ENCODE results near the gene CTNNBIP1.

CTNNBIP1 gene

GRCh38 chr1:9905010-9905409 is 5.1 kb downstream of the CTNNBIP1 start:
- H3K4me3 ChIP-seq (ENCODE audit: low read depth, low read length): no peak overlapping the region

- H3K4me3 ChIP-seq (ENCODE audit: low read depth, low read length): no peak overlapping the region
These were observed 5.5 kb downstream of the CTNNBIP1 start for GRCh38 chr1:9904596-9904995.

GRCh38 chr1:9903801-9904527 is 6.1 kb downstream of the CTNNBIP1 start:
- no peak overlapping the region for H3K4me3 ChIP-seq (ENCODE audit: low read depth, low read length)

- H3K4me3 ChIP-seq (ENCODE audit: low read depth, low read length): no peak overlapping the region
These were observed 8.0 kb downstream of the CTNNBIP1 start for GRCh38 chr1:9902060-9902452.

GRCh38 chr1:9901148-9902059 is 8.7 kb downstream of the CTNNBIP1 start:
- H3K4me3 ChIP-seq (ENCODE audit: low read depth, low read length): no peak overlapping the region

GRCh38 chr1:9900142-9901043 is 9.7 kb downstream of the CTNNBIP1 start:
- H3K4me3 ChIP-seq (ENCODE audit: low read depth, low read length): no peak overlapping the region

DNA sequence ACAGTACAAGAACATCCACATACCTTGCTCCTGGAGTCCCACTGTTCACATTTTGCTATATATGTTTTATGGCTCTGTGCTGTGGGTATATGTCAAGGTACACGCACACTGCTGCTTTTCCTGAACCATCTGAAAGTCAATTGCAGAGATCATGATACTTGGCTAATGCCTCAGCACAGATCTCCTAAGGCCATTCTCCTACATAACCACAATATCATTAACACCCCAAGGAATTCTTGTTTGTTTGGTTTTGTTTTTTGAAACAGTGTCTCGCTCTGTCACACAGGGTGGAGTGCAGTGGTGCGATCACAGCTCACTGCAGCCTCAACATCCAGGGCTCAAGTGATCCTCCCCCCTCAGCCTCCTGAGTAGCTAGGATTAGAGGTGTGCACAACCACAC is 16.0 kb downstream of the CTNNBIP1 start:
- no peak overlapping the region for H3K4me3 ChIP-seq (ENCODE audit: low read depth, low read length)

- H3K4me3 ChIP-seq (ENCODE audit: low read depth, low read length): no peak overlapping the region
These were observed 17.2 kb downstream of the CTNNBIP1 start for GRCh38 chr1:9892563-9893528.

DNA sequence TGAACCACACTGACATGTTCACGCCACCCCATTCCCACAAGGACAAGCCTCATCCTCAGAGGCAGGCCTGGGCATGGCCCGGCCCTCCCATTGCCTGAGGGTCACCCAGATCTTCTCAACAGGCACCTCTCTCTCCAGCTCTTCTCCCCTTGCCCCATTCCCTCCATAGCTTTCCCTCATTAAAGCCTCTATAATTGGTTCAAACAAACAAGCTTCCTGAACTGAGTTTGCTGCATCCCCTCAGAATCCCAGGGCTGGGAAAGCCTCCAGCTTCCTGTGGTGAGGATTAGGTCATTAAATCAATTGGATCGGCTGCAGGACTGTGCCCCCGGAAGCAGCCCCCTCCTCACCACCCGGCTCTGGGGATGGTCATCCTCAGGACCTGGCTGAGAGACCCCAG is 18.9 kb downstream of the CTNNBIP1 start:
- no peak overlapping the region for H3K4me3 ChIP-seq (ENCODE audit: low read depth, low read length)

DNA sequence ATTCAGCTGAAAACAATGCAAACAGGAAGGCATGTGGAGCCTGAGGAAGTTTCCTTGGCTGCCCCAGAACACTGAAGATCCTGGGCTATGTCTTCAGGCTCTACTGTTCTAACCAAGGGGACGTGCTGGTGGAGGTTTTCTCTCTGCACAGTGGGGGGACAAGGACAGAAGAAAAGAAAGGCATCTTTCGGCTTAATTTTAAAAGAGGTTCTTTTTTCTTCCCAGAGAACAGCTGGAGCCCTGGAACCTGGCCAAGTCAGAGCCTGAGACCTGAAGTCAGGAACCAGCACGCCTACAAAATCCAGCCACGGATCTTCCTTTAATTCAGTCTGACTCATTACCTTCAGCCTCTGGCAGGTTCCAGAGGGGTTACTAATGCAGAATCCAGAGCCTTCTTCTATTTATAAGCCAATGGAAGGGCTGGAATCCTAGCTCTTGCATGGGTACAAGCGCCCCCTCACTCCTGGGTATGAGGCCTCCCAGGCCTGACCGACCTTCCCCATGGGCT is 19.8 kb downstream of the CTNNBIP1 start:
- H3K4me3 ChIP-seq (ENCODE audit: low read depth, low read length): no peak overlapping the region

DNA sequence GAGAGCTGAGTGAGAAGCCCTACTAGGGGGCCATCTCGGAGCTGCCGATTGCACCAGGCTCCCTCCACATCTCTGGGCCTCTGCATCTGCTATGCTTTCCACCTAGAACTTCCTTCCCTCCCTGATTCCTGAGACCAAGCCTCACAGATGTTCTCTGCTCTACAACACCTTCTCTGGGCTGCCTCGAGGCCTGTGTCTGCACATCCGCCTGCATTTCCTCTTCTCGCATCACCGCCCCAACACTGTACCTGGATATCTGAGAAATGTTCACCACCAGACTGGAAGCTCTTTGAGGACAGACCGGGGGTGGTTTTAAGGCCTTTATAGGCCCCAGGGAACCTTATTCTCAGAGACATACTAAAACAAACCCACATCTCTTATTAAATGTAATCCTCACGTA is 20.7 kb downstream of the CTNNBIP1 start:
- H3K4me3 ChIP-seq (ENCODE audit: low read depth, low read length): no peak overlapping the region

GRCh38 chr1:9888886-9889285 is 21.2 kb downstream of the CTNNBIP1 start:
- no peak overlapping the region for H3K4me3 ChIP-seq (ENCODE audit: low read depth, low read length)

DNA sequence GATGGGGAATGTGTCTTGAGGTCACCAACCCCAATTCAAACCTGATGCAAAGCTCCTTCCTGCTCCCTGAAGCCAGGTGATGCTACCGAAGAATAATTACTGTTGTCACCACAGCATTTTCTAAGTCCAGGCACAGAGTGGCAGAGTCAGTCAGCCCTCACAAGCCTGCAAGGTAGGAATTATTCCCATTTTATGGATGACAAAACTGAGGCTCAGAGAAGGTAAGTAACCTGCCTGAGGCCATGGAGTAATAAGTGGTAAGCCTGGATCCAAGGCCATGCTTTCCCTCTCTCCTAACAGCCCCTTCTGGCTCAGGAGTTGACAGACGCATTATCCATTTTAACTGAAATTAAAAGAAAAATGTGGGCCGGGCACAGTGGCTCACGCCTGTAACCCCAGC is 23.0 kb downstream of the CTNNBIP1 start:
- no peak overlapping the region for H3K4me3 ChIP-seq (ENCODE audit: low read depth, low read length)

GRCh38 chr1:9886092-9886742 is 23.9 kb downstream of the CTNNBIP1 start:
- H3K4me3 ChIP-seq (ENCODE audit: low read depth, low read length): no peak overlapping the region

DNA sequence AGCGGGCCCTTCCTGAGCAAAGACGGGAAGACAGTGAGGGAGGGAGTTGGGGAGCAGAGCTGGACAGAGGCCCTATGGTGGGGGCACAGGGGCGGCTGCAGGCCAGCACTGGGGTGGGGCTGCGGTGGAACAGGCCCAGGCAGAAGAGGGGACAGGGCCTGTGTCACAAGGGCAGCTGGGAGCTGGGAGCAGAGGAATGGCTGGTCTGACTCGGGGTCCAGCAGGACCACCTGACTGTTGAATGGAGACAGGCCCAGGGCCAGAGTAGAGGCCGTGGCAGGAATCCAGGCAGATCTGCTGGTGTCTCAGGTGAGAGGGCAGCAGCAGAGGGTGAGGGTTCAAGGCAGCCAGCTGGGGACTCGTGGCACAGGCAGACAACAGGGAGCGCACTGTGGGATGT is 25.3 kb downstream of the CTNNBIP1 start:
- no peak overlapping the region for H3K4me3 ChIP-seq (ENCODE audit: low read depth, low read length)

- no peak overlapping the region for H3K4me3 ChIP-seq (ENCODE audit: low read depth, low read length)
These were observed 26.3 kb downstream of the CTNNBIP1 start for GRCh38 chr1:9883585-9884449.

GRCh38 chr1:9882945-9883303 is 27.1 kb downstream of the CTNNBIP1 start:
- H3K4me3 ChIP-seq (ENCODE audit: low read depth, low read length): no peak overlapping the region

DNA sequence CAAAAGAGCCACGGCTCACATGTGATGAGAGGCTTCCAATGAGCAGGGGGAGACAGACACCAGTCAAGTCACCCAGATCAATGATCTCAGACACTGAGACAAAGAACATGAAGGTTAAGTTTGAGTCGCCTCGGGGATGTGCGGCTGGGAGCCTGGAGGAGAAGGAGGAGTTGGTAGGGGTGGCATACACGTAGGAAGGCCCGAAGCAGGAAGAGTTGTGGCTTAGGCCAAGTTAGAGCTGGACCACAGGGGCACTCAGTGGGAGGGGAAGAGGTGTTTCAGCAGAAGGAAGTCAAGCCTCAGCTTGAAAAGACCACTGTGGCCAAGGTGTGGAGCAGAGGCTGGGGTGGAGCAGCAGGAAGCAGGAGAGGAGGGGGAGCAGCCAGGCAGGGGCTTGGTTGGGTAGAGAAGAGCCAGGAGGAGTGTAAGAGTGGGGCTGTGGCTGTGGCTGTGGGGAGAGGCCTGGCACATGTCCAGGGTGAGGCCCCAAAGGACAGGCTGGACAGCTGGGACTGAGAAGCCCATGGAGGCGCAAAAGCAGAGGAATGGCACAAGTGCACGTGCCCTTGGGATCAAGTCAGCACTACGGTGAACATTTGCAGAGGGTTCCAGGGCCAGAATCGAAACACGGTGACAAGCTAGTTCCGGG is 27.6 kb downstream of the CTNNBIP1 start:
- H3K4me3 ChIP-seq (ENCODE audit: low read depth, low read length): no peak overlapping the region

Measured in iPS-11a (cell line).